OCI-LY7 (cell line): ENCODE results near the gene SLC2A6.

Source experiments
- CTCF ChIP-seq: fragments of 200-600 bp; sonication (generic); conservative IDR thresholded peaks from 2 replicates; pipeline ENCODE4 v1.5.1; 2014; ENCODE audit warnings: mild to moderate bottlenecking, antibody characterized with exemption, low read length, moderate library complexity, mixed read lengths
- EZH2phosphoT487 ChIP-seq: fragments of 200-600 bp; sonication (generic); IDR thresholded peaks from 2 replicates; pipeline ENCODE4 v1.6.1; 2018; ENCODE audit warnings: low read depth, borderline replicate concordance, mild to moderate bottlenecking, mixed run types, antibody characterized with exemption, low read length, moderate library complexity, mixed read lengths

- TF ChIP-seq CTCF, result no peak
- no peak for TF ChIP-seq EZH2phosphoT487
These were observed 33.6 kb upstream of the SLC2A6 start for GRCh38 chr9:133512253-133513213.
